PC-9 (cell line): ENCODE data around the gene PRAMEF13.
"Not testable (repeated sequence)": the region's sequence is repeated elsewhere in the genome, so short reads cannot be mapped to it uniquely, and the experiment has no call there.

Experiments used
- CTCF ChIP-seq: fragments of 200-600 bp; sonication (generic); conservative IDR thresholded peaks from 2 replicates; pipeline ENCODE4 v1.6.1; 2017; ENCODE audit warnings: mixed run types, antibody characterized with exemption, mild to moderate bottlenecking, moderate library complexity
- EZH2 ChIP-seq: fragments of 200-600 bp; sonication (generic); IDR thresholded peaks from 2 replicates; pipeline ENCODE4 v1.8.0; 2017; ENCODE audit warnings: antibody characterized with exemption, low read depth

GRCh38 chr1:13219203-13219602 is 18.0 kb upstream of the PRAMEF13 start:
- not testable (repeated sequence) for TF ChIP-seq CTCF, EZH2
